ENCODE measurements around the gene KRT86. TPM values are rescaled to one million over a fixed set of nuclear protein-coding genes. Genes with fewer than 3 reads are reported as not detected.
"Not testable (repeated sequence)": the region's sequence is repeated elsewhere in the genome, so short reads cannot be mapped to it uniquely, and the experiment has no call there.

Gene KRT86
- total and polyA plus RNA-seq, 4 donors = 0.10 to 0.73 (median 0.38) TPM

DNA sequence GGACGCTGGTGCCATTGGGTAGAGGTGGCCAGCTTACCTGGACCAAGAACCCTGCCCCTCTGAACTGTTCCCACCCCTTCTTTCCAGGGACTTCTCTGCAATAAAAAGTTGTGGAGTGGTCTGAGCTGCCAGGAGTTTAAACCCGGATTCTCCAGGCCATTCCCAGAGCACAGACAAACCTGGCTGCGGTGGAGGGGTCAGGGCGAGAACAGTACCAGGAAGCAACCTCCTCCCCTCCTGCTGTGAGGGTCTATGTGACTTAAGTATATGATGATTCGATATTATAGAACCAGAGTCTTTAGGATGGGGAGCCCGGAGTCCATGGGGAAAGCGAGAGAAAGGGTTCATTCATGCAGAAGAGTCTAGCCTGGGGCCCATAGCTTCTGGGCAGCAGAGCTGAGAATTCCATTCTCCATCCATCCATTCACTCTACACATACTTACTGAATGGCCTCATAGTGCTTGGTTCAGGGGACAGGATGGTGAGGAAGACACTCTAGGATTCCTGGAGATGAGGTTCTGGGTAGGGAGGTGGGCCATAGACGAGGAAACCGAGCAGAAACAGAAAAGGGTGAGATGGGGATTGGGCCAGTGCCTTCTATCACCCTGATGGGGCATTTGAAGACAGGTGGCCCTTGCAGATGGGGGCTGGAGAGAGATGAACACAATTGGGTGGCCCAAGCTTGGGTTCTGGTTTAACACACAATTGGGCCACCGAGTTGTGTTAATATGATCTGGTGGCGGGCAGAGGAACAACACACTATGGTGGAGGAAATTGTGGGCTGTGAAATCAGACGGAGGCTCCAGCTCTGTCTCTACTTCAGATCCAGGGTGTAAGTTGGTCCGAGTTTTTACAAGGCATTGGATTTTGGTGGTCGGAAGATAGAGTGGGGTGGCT lies 5.2 kb downstream of the KRT86 start:
- H3K4me1 ChIP-seq (ENCODE audit: control insufficient read depth, insufficient read depth, low read length) = no peaks in the 10 kb centered on the region
- H3K9me3 ChIP-seq (ENCODE audit: control insufficient read depth, insufficient read depth, low read length) = no peaks in the 10 kb centered on the region
- H3K36me3 ChIP-seq (ENCODE audit: control insufficient read depth, insufficient read depth, low read length) = no peaks in the 10 kb centered on the region
- H3K4me3 ChIP-seq (ENCODE audit: low read depth, low read length) = no peak overlapping the region
- 97% methylated on average over 7 of the region's 14 CpGs for WGBS (ENCODE audit: insufficient coverage)
- no peak overlapping the region for H3K27ac ChIP-seq (ENCODE audit: low read depth, low read length)
- DNase-seq (ENCODE audit: low read depth in 4 of 6, low spot score in 6 of 6) = no peak
- H3K27me3 ChIP-seq (ENCODE audit: control insufficient read depth, insufficient read depth, low read length) = no peaks in the 10 kb centered on the region

DNA sequence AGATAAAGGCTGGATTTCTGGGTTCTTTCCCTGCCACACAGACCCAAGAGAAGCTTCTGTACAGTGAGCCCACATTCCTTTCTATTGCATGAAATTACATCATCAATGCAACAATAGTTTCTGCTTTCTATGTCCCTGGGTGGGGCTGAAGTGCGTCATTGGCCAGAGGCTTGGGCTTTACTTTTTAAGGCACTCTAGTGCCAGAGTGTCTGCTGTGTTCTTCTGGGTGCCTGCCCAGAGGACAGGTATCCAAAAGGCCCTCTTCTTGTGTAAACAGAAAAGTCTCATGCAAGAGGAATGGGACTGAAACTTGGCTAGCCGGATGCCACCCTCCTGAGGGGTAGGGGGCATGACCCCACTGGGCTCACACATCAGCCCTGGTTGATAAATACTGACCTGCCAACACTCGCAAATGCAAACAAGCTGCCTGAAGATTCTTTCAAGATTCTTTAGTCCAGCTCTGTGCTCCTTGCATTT lies 5.9 kb downstream of the KRT86 start:
- no peaks in the 10 kb centered on the region for H3K4me1 ChIP-seq (ENCODE audit: control insufficient read depth, insufficient read depth, low read length)
- no peak for DNase-seq (ENCODE audit: low read depth in 4 of 6, low spot score in 6 of 6)
- H3K27ac ChIP-seq (ENCODE audit: low read depth, low read length) = no peak overlapping the region
- 83% methylated on average over 3 of the region's 3 CpGs for WGBS (ENCODE audit: insufficient coverage)
- H3K9me3 ChIP-seq (ENCODE audit: control insufficient read depth, insufficient read depth, low read length) = no peaks in the 10 kb centered on the region
- H3K4me3 ChIP-seq (ENCODE audit: low read depth, low read length) = no peak overlapping the region
- no peaks in the 10 kb centered on the region for H3K27me3 ChIP-seq (ENCODE audit: control insufficient read depth, insufficient read depth, low read length)
- H3K36me3 ChIP-seq (ENCODE audit: control insufficient read depth, insufficient read depth, low read length) = no peaks in the 10 kb centered on the region

DNA sequence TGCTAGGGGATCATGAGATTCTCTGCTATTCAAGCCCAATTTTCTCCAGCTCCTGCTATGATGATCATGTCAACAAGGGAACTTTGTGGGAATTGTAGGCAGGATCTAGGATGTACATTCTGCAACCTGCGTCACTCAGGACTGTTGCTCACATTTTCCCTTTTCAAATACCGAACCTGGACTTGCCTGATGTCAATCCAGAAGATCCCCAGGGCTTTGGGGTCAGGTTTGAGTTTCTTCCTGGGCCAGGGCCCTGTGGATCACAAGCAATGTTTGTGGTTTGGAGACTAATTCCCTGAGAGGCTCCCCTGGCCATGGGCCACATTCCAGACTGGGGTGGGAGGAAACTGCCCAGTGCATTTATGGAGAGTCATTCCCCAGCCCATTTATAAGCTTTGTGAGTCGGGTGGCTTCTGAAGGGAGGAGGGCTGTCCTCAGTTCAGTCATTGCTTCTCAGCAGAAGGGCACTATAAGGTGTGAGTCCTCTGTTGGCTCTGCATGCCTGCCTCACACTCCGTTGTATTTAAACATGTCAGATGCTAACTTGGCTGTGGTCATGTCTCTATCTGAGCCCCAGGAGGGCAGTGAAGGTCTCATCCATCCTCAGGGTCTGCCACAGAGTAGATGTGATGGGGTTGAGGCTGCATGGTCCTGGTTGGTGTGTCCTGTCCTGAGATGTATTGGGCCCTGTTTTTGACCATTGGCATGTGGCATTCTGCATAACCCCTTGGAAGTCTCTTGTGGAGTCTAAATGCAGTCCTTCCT lies 6.5 kb downstream of the KRT86 start:
- H3K4me3 ChIP-seq (ENCODE audit: low read depth, low read length) = no peak overlapping the region
- no peaks in the 10 kb centered on the region for H3K36me3 ChIP-seq (ENCODE audit: control insufficient read depth, insufficient read depth, low read length)
- DNase-seq (ENCODE audit: low read depth in 4 of 6, low spot score in 6 of 6) = peak in 1 of 6 donors; percentile 22
- H3K9me3 ChIP-seq (ENCODE audit: control insufficient read depth, insufficient read depth, low read length) = no peaks in the 10 kb centered on the region
- H3K4me1 ChIP-seq (ENCODE audit: control insufficient read depth, insufficient read depth, low read length) = no peaks in the 10 kb centered on the region
- no peak overlapping the region for H3K27ac ChIP-seq (ENCODE audit: low read depth, low read length)
- H3K27me3 ChIP-seq (ENCODE audit: control insufficient read depth, insufficient read depth, low read length) = no peaks in the 10 kb centered on the region
- 82% methylated on average over 1 of the region's 4 CpGs for WGBS (ENCODE audit: insufficient coverage)

DNA sequence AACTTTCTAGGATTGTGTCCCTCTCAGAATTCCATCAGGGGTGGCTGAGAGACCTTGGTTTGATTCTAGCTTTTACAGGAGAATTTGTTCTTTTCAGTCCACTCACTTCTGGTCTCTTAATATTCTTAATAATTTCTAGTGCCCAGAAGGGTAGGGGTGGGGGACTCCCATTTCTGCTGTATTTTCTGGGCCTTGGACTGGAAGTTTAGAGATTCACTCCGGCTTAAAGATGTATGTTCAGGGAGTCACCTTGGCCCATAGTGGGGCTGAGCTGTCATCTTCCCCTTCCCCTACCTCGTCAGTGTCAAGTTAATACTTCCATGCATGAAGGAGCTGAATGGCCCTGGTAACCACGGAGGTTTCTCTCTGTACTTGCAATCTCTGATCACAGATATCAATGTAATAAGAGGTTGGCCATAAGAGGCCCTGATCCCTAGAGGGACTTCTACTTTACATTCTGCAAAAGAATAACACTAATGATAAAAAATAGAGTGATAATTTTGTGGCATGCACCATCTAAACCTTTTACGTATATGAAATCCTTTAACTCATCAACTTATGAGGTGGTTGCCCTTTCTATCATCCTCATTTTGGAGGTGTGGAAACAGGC lies 10.2 kb downstream of the KRT86 start:
- no peaks in the 10 kb centered on the region for H3K36me3 ChIP-seq (ENCODE audit: control insufficient read depth, insufficient read depth, low read length)
- no peaks in the 10 kb centered on the region for H3K27me3 ChIP-seq (ENCODE audit: control insufficient read depth, insufficient read depth, low read length)
- H3K4me1 ChIP-seq (ENCODE audit: control insufficient read depth, insufficient read depth, low read length) = no peaks in the 10 kb centered on the region
- no peak overlapping the region for H3K27ac ChIP-seq (ENCODE audit: low read depth, low read length)
- no peak overlapping the region for H3K4me3 ChIP-seq (ENCODE audit: low read depth, low read length)
- WGBS (ENCODE audit: insufficient coverage) = no CpG with 5 or more reads among the region's 4 CpGs
- no peak for DNase-seq (ENCODE audit: low read depth in 4 of 6, low spot score in 6 of 6)
- H3K9me3 ChIP-seq (ENCODE audit: control insufficient read depth, insufficient read depth, low read length) = no peaks in the 10 kb centered on the region

GRCh38 chr12:52285172-52285745 lies 10.8 kb downstream of the KRT86 start:
- Histone ChIP-seq H3K36me3 (ENCODE audit: control insufficient read depth, insufficient read depth, low read length) (no peaks in the 10 kb centered on the region), H3K27me3 (ENCODE audit: control insufficient read depth, insufficient read depth, low read length) (no peaks in the 10 kb centered on the region), H3K4me1 (ENCODE audit: control insufficient read depth, insufficient read depth, low read length) (no peaks in the 10 kb centered on the region), H3K27ac (ENCODE audit: low read depth, low read length) (no peak overlapping the region), H3K9me3 (ENCODE audit: control insufficient read depth, insufficient read depth, low read length) (no peaks in the 10 kb centered on the region), H3K4me3 (ENCODE audit: low read depth, low read length) (no peak overlapping the region)
- no CpG with 5 or more reads among the region's 2 CpGs for WGBS (ENCODE audit: insufficient coverage)
- DNase-seq (ENCODE audit: low read depth in 4 of 6, low spot score in 6 of 6) = no peak

DNA sequence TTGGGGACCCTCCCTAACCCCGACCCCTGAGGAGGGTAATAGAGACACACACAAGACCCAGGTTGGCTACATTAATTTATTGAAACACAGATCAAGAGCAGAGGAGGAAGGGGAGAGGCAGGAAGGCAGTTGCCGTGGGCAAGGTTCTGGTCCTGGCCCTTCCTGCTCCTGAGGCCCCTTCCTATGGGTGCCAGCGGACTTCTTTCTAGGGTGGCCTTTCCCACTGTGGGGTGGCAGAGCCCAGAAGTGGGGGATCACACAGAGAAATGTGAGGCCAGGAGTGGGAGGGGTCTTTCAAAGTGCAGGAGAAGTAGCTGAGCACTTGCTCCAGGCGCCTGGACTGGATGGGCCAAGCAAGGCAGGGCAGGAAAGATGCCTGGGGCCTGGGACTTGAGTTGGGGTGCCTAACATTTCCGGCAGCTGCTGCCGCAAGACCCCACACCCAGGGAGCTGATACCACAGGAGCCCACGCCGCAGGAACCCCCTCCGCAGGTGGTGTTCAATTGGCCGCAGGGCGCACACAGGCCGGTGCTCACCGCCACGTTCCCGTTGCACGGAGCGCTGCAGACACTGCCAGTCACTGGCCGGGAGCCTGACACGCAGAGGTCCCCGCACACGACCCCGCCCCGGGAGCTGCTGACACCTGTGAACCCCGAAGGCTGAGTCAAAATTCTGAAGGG lies 11.5 kb downstream of the KRT86 start:
- no peaks in the 10 kb centered on the region for H3K27me3 ChIP-seq (ENCODE audit: control insufficient read depth, insufficient read depth, low read length)
- no peak overlapping the region for H3K27ac ChIP-seq (ENCODE audit: low read depth, low read length)
- H3K4me3 ChIP-seq (ENCODE audit: low read depth, low read length) = no peak overlapping the region
- H3K36me3 ChIP-seq (ENCODE audit: control insufficient read depth, insufficient read depth, low read length) = no peaks in the 10 kb centered on the region
- 89% methylated on average over 23 of the region's 24 CpGs for WGBS (ENCODE audit: insufficient coverage)
- H3K9me3 ChIP-seq (ENCODE audit: control insufficient read depth, insufficient read depth, low read length) = no peaks in the 10 kb centered on the region
- H3K4me1 ChIP-seq (ENCODE audit: control insufficient read depth, insufficient read depth, low read length) = no peaks in the 10 kb centered on the region
- no peak for DNase-seq (ENCODE audit: low read depth in 4 of 6, low spot score in 6 of 6)

- not testable (repeated sequence) for H3K27ac ChIP-seq (ENCODE audit: low read depth, low read length); H3K9me3 ChIP-seq (ENCODE audit: control insufficient read depth, insufficient read depth, low read length); H3K4me3 ChIP-seq (ENCODE audit: low read depth, low read length); H3K36me3 ChIP-seq (ENCODE audit: control insufficient read depth, insufficient read depth, low read length); DNase-seq (ENCODE audit: low read depth in 4 of 6, low spot score in 6 of 6); H3K27me3 ChIP-seq (ENCODE audit: control insufficient read depth, insufficient read depth, low read length); H3K4me1 ChIP-seq (ENCODE audit: control insufficient read depth, insufficient read depth, low read length)
- WGBS (ENCODE audit: insufficient coverage) = 100% methylated on average over 6 of the region's 21 CpGs
Measured at GRCh38 chr12:52286857-52287785, 12.7 kb downstream of the KRT86 start.

GRCh38 chr12:52287816-52288805 lies 13.7 kb downstream of the KRT86 start:
- not testable (repeated sequence) for DNase-seq (ENCODE audit: low read depth in 4 of 6, low spot score in 6 of 6)

More at GRCh38 chr12:52287816-52288805, 13.7 kb downstream of the KRT86 start:
- WGBS (ENCODE audit: insufficient coverage) = 95% methylated on average over 4 of the region's 17 CpGs
- not testable (repeated sequence) for H3K4me3 ChIP-seq (ENCODE audit: low read depth, low read length); H3K4me1 ChIP-seq (ENCODE audit: control insufficient read depth, insufficient read depth, low read length); H3K9me3 ChIP-seq (ENCODE audit: control insufficient read depth, insufficient read depth, low read length); H3K36me3 ChIP-seq (ENCODE audit: control insufficient read depth, insufficient read depth, low read length); H3K27ac ChIP-seq (ENCODE audit: low read depth, low read length); H3K27me3 ChIP-seq (ENCODE audit: control insufficient read depth, insufficient read depth, low read length)
